Calu3 (cell line): Measurements from ENCODE around the gene SHC4. TPM values are rescaled to one million over a fixed set of nuclear protein-coding genes. Genes with fewer than 3 reads are reported as not detected.

Experiments used
- BruUV-seq: library from RNA; stranded (reverse); fragments of 400-500 nt; replicated peaks from 2 replicates; lab custom pipeline; 2021; lab: Mats Ljungman, UMichigan
- CTCF ChIA-PET: fragments of 300-600 bp; sonication (Branson Sonifier 250); formaldehyde crosslinking; loops from one replicate; lab custom pipeline; 2022; ENCODE audit warnings: antibody characterized with exemption; lab: Charles Lee
- DNase-seq: peaks from one replicate; pipeline ENCODE4 v3.0.0; 2022
- H3K27ac Mint-ChIP-seq: one replicate; pipeline ENCODE4 v1.8.0; 2022; ENCODE audit warnings: mixed read lengths; ENCODE audit not compliant: unreplicated experiment
- H3K27me3 Mint-ChIP-seq: one replicate; pipeline ENCODE4 v1.8.0; 2022; ENCODE audit warnings: mixed read lengths; ENCODE audit not compliant: unreplicated experiment
- H3K36me3 Mint-ChIP-seq: one replicate; pipeline ENCODE4 v1.8.0; 2022; ENCODE audit warnings: mild to moderate bottlenecking, moderate library complexity, mixed read lengths; ENCODE audit not compliant: insufficient read depth, unreplicated experiment
- H3K4me1 Mint-ChIP-seq: one replicate; pipeline ENCODE4 v1.8.0; 2022; ENCODE audit warnings: mild to moderate bottlenecking, low read depth, mixed read lengths; ENCODE audit not compliant: unreplicated experiment
- H3K4me3 Mint-ChIP-seq: one replicate; pipeline ENCODE4 v1.8.0; 2022; ENCODE audit warnings: mild to moderate bottlenecking, low read depth, moderate library complexity, mixed read lengths; ENCODE audit not compliant: unreplicated experiment
- H3K9me3 Mint-ChIP-seq: one replicate; pipeline ENCODE4 v1.8.0; 2022; ENCODE audit warnings: low read depth, mixed read lengths; ENCODE audit not compliant: unreplicated experiment
- CTCF ChIP-seq: fragments of 200-600 bp; IDR thresholded peaks from one replicate; pipeline ENCODE4 v1.8.0; 2022; ENCODE audit warnings: antibody characterized with exemption; ENCODE audit not compliant: unreplicated experiment
- intact Hi-C: fragments of 100-400 bp; cut with micrococcal nuclease; formaldehyde crosslinking; loops from one replicate; pipeline ENCODE4 v1.10.0; 2022; ENCODE audit not compliant: unreplicated experiment
- total RNA-seq: library from RNA; stranded (reverse); gene quantifications from 2 replicates; pipeline ENCODE4 v1.2.3, GENCODE V29; 2022

The SHC4 gene
- total RNA-seq, 1 experiment from 2014 or later, result 1.2 TPM

GRCh38 chr15:48983300-48983699 lies 19.6 kb upstream of the SHC4 start:
- no TSS peak for BruUV-seq
- Mint-ChIP-seq H3K4me1 (peaks cover 27% of the 10 kb centered on the region), H3K36me3 (peaks cover 7% of the 10 kb centered on the region), H3K27me3 (no peaks in the 10 kb centered on the region), H3K4me3 (no peak overlapping the region), H3K9me3 (no peaks in the 10 kb centered on the region), H3K27ac (no peak overlapping the region)
- intact Hi-C loops, result loop anchor here (10.0 kb wide), 1 partner anchor 162 kb away; no protein-coding TSS in a partner anchor
- CTCF ChIA-PET, result interaction anchor here (0.5 kb wide), 1 partner anchor 106 kb away, joined by 3 read pairs; the partner anchor contains the start of gene EID1
- no peak for TF ChIP-seq CTCF
- DNase-seq, result no peak

- no peak for TF ChIP-seq CTCF
- DNase-seq, result no peak
- BruUV-seq, result no TSS peak
- Mint-ChIP-seq H3K9me3 (no peaks in the 10 kb centered on the region), H3K27me3 (no peaks in the 10 kb centered on the region), H3K36me3 (peaks cover 7% of the 10 kb centered on the region), H3K27ac (no peak overlapping the region), H3K4me1 (peaks cover 27% of the 10 kb centered on the region), H3K4me3 (no peak overlapping the region)
- intact Hi-C loops, result loop anchor here (10.0 kb wide), 1 partner anchor 163 kb away; no protein-coding TSS in a partner anchor
- CTCF ChIA-PET, result no interaction called here
Measured at GRCh38 chr15:48981941-48982340, 18.2 kb upstream of the SHC4 start.

GRCh38 chr15:48978638-48979037 lies 14.9 kb upstream of the SHC4 start:
- H3K4me3 Mint-ChIP-seq, result no peak overlapping the region
- CTCF ChIA-PET, result interaction anchor here (0.6 kb wide), 1 partner anchor 15 kb away, joined by 3 read pairs; the partner anchor contains the start of gene SHC4
- H3K27ac Mint-ChIP-seq, result no peak overlapping the region
- H3K4me1 Mint-ChIP-seq, result peaks cover 12% of the 10 kb centered on the region
- intact Hi-C loops, result no loop called here
- no TSS peak for BruUV-seq
- DNase-seq, result no peak
- H3K27me3 Mint-ChIP-seq, result no peaks in the 10 kb centered on the region
- no peaks in the 10 kb centered on the region for H3K9me3 Mint-ChIP-seq
- peaks cover 2% of the 10 kb centered on the region for H3K36me3 Mint-ChIP-seq
- TF ChIP-seq CTCF, result no peak

GRCh38 chr15:48976444-48977088 lies 12.8 kb upstream of the SHC4 start:
- TF ChIP-seq CTCF, result no peak
- Mint-ChIP-seq H3K27me3 (no peaks in the 10 kb centered on the region), H3K9me3 (no peaks in the 10 kb centered on the region), H3K4me3 (peak overlapping the region; percentile 50), H3K27ac (no peak overlapping the region), H3K4me1 (peaks cover 7% of the 10 kb centered on the region), H3K36me3 (no peaks in the 10 kb centered on the region)
- no peak for DNase-seq
- no TSS peak for BruUV-seq
- CTCF ChIA-PET, result interaction anchor here (0.5 to 1.8 kb wide), 5 partner anchors 9 to 1998 kb away, joined by 3 to 8 read pairs (median 4); partner anchors contain the start of gene SHC4
- intact Hi-C loops, result no loop called here
